GM18508 (cell line): ENCODE results near the gene SPEF2.
"Not testable (repeated sequence)": the region's sequence is repeated elsewhere in the genome, so short reads cannot be mapped to it uniquely, and the experiment has no call there.

Experiments
- ATAC-seq: cut with Tn5 transposase; IDR thresholded peaks from one replicate; pipeline ENCODE4 v1.9.1; 2021; ENCODE audit warnings: moderate number of reproducible peaks; ENCODE audit not compliant: insufficient read depth, unreplicated experiment

SPEF2 gene

DNA sequence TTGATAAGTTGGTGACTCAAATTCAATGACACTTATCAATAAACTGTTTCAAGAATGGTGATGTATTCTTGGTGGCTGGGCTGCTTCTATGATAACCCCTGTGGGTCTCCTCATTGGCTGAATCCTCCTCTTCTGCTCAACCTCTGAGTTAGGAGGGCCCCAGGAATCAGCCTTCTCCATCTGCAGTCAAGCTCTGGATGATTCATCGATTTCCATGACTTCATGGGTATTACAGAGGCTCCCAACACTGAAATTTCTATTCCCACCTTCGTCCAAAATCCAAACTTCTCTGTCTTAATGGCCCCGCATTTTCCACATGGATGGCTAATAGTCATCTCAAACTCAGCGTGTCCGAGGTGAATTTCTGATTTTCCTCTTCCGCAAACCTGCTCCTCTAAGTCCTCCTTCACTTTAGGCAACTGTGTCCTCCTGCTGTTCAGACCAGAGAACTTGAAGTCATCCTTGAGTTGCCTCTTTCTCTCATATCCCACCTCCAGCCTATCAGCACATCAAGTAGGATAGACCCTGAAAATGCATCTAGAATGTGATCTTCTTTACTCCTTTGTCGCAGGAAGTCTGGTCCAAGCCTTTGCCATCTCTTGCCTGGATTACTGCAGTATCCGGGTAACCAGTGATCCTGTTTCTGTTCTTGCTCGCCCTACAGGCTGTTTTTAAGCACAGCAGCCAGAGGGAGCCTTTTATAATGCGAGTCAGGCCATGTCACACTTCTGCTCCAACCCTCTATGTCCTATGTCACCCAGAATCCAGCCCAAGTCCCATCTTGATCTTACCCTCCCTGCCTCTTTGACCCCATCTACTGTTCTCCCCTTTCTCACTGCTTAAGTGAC lies 197.7 kb downstream of the SPEF2 start:
- ATAC-seq = no peak

DNA sequence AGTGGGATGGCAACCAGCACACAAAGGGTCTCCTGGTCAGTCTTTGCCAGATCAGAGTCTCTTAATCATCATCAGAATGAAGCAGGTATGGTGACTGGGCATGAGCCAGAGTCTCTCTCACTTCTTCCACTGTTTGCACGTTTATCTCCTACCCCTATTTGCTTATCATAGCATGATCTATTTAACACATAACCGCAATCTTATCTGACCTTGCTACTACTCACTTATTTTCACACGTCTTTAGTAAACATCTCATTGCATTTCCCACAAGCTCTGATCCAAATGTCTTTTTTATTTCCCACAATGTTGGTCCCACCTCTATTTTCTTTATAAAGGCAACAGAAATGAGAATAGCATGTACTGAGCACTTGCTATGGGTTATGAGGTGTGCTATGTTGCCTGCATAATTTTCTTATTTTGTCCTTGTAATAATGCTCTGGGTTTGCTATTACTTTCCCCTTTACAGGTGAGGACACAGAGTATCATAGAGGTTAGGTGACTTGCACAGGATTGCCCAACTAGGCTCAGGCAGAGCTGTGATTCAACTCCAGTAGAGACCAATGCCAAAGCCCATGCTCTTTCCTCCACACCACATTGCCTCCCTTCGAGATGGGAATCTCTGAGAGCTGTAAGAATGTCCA lies 199.3 kb downstream of the SPEF2 start:
- ATAC-seq = no peak

DNA sequence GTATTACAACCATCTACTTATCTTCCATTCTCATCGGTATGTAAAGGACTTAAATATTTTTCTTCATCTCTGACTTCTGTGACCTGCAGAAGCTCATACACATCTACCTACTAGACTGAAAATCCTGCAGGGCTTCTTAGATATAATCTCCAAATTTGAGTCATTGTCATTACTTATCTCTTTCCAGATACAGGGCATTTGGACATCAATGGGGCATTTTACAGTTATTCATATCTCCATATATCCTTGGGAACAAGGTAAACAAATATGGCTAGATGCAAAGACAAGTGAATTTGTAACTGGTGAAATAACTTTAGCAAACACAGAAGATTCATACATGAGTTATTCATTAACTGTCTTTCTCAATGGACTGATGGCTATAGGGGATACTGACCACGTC lies 201.4 kb downstream of the SPEF2 start:
- ATAC-seq = no peak

DNA sequence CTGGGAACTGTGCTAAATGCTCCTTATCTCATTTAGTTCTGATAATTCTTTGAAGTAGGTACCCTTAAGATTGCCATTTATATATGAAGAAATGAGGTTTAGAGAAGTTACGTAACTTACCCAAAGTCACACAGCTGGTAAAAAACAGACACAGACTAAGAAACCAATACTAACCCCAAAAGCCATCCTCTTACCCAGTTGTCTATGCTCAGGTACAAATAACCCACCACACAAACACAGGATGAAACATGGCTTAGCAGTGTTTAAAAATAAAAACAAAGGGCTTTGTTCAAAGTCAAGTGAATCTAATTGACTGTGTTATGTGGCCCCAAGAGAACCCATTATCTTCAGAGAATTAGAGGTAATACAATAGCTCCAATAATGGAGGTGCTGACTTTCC lies 202.0 kb downstream of the SPEF2 start:
- no peak for ATAC-seq

DNA sequence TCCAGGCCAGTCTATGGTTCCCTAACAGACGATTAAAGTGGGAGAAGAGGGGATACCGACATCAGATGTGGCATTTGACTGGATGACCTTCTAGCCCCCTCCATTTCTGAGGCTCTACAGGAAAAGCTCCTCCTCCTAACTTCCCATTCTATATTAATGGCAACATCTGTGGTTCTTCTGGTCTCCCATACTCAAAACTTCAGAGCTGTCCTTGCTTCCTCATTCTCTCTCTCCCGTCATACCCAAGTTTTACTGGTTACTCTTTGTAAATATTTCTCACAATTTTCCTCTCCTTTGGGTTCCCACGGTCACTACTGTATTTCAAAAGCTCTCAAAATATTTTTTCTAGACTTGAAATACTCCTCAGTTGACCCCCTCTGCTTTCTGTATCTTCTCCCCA lies 203.1 kb downstream of the SPEF2 start:
- no peak for ATAC-seq

DNA sequence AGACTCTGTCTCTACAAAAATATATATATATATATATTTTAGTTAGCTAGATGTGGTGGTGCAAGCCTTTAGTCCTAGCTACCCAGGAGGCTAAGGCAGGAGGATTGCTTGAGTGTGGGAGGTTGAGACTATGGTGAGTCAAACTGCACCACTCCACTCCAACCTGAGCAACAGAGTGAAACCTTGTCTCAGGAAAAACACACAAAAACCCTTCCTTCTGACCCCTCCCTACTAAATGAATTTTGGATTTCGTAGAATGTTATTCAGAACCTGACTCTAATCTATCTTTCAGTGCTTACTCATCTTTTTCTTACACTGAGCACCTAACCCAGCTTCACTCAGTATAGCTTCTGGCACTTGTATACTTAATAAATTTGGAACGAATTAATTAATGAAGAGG lies 203.8 kb downstream of the SPEF2 start:
- ATAC-seq = no peak

DNA sequence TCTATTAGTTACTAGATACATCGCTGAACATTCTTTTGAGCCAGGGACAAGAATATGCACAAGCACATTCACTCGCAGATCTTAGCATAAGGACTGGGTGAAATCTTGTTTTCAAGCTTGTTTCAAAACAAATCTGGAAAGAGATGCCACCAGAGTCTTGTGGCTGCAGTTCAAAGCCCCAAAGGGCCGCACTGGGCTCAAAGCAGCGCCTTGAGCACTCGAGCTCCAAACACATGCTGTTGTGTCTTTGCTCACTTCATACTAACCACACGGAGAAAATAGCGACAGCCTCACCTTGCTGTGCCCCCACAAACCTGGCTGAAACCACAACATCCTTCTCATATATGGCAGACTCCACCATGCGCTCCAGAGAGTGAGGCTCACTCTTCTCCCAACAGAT lies 204.8 kb downstream of the SPEF2 start:
- ATAC-seq = no peak

DNA sequence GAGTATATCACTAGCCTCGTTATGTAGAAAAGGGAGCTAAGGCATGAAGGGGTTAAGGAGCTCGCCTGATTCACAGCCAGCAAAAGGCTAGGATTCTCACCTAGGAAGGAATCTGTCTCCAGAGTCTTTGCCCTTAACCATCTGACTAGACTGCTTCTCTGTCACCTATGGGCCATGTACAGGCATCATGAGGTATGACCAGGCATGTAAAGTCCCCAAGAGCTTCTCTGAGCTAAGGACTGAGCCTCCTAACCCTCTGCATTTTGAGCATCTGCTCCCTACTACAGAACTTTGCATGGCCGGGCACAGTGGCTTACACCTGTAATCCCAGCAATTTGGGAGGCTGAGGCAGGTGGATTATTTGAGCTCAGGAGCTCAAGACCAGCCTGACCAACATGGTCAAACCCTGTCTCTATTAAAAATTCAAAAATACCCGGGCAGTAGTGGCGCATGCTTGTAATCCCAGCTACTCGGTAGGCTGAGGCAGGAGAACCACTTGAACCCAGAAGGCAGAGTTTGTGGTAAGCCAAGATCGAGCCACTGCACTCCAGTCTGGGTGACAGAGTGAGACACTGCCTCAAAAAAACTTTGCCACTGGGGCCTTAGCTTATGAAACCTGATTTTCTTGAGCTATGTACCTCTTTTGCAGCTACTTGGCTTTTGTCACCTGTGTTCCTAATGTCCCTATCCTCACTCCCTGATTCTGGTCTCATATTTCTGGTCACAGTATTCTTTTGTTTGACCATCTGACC lies 205.9 kb downstream of the SPEF2 start:
- ATAC-seq = no peak

DNA sequence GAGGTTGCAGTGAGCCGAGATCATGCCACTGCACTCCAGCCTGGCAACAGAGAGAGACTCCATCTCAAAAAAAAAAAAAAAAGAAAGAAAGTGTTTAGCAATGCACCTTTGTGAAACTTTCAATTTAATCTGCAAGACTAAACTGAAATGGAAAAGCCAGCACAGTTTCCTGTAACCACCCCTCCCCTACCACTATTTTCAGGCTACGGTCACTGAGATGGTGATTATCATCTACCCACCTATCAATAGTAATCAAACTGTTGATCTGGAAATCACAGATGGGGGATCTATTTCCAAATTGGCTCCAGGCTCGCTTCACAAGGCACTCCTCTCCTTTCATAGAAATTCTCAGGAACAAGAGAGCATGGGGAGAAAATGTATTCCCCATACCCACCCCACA lies 208.4 kb downstream of the SPEF2 start:
- ATAC-seq = no peak

DNA sequence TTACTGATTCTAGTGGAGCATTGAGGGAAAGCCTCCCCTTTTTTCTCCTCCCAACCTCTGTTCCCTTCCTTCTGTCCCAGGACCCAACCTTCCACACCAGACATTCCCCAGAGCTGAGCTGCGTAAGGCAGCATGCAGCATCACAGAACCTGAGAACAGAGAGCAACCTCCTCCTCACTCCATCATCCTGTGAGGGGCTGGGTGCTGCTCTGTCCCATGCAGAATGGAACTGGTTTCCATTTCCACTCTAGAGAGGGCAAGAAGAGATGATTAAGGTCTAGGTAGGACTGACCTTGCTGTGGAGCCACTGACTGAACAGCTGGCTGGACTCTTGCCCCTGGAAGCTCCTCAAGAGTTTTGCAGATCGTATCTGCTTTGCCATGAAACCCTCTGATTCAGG lies 208.9 kb downstream of the SPEF2 start:
- no peak for ATAC-seq

DNA sequence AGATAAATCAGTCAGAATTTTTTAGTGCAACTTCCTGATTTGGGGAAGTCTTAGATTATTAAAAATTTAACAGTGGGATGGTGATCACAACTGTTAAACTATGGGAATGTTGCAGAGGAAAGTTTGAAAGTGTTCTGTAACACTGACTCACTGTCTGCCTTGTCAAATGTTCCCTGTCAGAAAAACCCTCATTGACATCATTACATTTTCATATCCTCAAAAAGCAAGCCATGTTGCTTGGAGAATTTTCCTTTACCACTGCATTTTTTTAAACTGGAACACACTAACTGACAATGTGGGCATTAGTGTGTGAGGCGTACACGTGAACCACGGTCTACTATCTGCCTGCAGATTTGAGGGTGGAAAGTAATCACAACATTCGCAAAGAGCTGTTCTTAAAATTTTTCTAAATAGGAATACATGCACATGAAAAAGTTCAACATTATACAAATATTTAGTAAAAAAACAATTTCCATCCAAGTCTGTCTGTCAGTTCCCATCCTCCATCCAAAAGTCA lies 210.5 kb downstream of the SPEF2 start:
- no peak for ATAC-seq

DNA sequence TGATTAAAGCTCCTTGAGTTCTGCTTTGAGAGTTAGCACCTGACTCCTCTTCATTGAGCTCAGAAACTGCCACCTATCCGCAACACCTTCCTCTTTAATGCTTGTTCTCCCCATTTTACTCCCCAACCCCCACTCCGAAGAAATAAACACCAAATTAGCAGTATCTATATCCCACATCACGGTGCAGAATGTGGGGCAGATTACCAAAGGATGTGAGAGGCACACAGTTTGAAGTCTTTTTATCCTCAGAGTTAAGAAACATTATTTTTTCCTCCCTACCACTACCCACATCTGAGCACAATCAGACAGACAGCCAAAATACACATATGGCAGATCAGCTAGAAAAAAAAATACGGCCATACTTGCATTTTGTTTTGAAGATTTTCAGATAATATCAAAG lies 212.9 kb downstream of the SPEF2 start:
- no peak for ATAC-seq

DNA sequence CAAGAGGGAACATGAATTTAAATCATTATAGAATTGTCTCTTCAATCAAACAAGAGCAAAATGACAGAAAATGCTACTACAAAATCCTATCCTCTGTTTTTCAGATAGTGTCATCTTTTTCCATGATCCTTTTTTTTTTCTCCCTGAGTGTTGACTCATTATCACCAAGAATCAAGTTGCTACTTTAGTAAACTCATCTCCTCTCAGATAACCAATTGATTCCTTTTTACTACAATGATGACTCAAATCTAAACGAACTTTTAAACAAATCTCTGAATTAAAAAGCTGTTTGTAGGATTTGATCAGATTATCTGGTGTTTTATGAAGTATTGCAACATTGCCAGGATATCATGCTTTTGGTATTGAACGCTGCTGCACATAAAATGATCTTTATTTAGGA lies 215.1 kb downstream of the SPEF2 start:
- no peak for ATAC-seq

DNA sequence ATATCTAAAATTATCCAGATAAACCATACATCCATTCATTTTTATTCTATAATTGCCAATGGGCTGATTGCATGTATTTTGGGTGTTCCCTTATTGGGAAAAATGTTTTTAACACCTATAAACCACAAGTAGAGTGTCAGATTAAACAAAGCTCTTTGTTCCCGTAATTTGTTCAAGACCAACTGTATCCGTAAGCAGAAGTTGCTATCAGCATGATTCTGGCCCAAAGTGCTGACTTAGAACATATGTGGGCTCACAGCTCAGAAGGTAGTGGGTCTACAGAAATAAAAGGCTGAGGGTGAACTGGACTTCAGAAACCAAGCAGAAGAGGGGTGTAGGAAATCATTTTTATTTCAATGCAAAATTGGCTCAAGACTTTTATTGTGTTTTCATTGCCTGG lies 215.6 kb downstream of the SPEF2 start:
- no peak for ATAC-seq

DNA sequence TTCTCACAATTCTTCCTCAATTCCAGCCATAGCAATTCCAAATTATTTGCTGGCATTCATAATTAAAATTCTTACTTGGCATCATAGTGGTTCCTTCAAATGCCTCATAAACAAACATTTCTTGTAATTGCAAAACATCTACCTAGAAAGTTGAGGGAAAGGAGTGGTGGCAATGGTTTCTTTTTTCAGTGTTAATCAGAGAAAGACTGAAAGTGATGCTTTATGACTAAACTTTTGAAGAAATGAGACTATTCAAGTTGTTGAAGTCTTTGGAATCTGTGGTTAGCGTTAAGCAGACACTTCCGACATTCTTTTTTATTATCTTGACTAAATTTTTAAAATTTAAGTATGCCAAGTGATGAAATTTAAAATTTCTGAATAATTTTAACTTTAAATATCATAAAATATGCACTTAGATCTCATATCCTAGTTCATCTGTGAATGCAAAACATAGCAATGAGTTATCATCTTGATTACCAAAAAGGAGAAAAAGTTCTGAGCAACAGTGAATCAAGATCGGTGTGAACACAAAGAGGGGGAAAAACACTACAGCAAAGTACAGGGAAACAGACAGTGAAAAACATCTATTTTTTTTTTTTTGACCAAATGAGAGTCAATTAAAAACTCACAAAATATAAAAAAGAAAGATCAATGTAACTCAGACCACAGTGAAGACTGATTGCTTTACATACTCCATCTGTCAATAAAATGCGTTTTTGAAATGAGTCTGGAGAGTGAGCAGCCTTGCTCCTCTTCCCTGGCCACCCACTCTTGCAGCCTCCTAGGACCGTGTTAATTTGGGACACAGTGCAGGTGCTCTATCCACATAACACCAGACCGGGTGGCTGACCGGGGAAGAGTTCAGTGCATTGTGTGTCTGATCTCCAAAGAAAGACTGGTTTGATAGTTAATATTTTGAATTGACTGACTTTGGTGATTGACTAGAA lies 218.4 kb downstream of the SPEF2 start:
- no peak for ATAC-seq

DNA sequence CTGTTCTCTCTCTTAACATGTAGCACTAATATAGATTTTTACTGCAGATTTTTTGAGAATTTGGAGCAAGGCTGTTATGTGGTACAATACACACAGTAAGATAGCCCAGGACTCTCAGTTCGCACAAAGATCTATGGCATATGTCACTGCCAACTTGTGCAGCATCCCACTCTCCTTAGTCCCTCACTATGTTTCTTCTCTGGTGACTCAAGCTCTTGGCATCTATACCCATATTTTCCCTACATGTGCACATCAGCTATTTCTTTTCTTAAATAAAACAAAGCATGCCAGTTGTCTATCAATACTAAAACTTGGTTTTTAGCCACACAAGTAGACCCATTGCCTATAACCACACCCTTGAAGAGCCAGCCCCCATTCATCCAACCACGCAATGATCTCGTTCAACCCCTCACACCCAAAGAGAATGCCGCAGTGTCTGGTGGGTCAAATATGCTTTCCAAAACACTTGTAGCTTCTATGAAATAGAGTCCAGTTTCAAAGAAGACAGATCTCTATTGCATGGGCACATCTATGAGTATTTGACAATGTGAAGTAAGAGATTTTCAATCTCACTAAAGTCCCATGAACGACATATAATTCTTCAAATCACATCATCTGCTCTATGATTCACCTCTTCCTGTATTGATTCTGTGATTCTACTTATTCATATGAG lies 220.8 kb downstream of the SPEF2 start:
- no peak for ATAC-seq

DNA sequence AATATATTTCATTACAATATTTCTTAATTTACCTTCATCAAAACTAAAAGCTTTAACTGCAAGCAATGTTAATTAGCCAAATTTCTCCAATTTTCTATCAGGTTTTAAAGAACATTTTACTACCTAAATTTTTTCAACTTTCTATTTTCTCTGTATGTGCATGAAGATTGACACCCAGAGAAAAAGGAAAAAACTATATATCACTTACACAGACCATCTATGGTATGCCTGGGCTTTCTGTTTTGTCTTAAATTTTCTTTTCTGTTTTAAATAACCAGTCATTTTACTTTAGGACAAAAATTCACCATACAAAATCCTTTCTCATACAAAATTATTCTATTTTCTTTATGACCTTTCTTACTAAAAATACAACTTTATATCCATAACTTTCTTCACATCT lies 225.2 kb downstream of the SPEF2 start:
- ATAC-seq = no peak

DNA sequence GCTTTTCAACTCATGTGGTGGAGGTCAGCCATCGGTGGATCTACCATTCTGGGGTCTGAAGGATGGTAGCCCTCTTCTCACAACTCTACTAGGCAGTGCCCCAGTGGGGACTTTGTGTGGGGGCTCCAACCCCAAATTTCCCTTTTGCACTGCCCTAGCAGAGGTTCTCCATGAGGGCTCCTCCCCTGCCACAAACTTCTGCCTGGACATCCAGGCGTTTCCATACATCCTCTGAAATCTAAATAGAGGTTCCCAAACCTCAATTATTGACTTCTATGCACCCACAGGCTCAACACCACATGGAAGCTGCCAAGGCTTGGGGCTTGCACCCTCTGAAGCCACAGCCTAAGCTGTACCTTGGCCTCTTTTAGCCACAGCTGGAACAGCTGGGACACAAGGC lies 227.8 kb downstream of the SPEF2 start:
- not testable (repeated sequence) for ATAC-seq

DNA sequence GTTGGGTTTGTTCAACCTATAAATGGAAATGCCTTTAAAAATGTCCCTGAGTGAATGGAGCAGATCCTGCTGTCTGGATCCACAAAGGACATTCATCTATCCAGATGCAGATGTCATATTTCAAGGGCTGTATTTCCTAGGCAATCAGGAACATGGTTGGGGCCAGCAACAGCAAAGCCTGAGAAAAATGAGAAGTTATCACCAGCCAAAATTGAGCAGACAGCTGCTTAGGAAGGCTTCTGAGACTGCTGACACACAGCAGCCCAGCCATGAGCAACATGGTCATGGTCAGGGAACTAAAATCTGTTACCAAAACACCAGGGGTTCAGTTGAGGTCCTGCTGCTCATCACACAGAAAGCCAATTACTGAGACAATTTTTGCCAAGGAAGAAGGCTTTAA lies 229.8 kb downstream of the SPEF2 start:
- ATAC-seq = no peak

DNA sequence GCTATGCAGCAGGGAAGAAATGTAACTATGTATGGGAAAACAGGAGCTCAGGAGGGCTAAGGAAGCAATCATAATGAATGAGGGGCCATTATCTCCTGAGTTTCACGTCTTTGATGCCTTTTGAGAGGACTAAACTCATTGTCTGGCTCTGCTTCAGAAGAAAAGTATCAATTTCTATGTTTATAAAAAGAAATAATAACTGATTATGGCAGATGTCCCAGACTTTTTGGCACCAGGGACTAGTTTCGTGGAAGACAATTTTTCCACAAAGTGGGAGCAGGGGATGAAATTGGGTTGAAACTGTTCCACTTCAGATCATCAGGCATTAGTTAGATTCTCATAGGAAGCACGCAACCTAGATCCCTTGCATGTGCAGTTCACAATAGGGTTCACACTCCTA lies 230.3 kb downstream of the SPEF2 start:
- ATAC-seq = no peak
